Activated CD4-positive, alpha-beta T cell treated with anti-CD3 and anti-CD28 coated beads, Interleukin-2, amount 50 U/mL, for 1 hour (primary cell): ENCODE results near the gene PIAS4.

Experiments
- DNase-seq: peaks from one replicate; pipeline ENCODE4 v3.0.0-alpha.2; 2020

Gene PIAS4

DNA sequence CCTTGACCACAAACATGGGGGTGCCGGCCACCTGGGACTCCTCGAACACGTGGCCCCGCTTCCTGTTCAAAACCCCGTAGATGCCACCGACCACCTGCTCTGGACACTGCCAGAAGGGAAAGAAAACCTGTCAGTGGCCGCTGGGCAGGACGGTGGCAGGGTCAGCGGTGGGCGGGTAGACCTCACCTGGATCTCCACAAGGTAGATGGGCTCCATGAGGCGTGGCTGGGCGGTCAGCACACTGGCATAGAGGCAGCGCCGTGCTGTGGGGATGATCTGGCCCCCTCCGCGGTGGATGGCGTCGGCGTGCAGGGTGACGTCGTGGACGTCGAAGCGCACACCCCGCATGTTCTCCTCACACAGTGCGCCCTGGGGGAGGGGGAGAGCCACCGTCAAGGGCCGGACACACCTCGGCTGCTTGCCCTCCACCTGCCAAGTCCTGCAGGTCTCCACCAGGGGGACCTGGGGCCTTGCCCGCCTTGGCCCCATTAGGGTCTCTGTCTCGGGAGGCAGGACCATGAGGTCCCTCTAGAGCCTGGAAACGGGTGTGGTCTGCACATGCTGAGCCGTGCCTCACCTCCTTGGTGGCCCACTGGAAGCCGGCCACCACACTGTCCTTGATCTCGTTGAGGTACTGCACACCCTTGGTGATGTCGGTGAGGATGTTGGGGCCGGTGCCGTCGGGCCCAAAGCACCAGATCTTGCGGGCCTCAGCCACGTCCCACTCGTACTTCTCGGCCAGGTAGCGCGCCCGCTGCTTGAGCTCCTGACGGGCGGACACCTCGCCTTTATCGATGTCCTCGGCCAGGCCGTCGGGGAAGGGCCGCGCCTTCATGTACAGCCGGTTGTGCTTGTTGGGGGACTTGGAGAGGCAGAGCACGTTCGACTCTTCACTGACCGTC, 30.0 kb upstream of the PIAS4 start:
- no peak for DNase-seq

DNA sequence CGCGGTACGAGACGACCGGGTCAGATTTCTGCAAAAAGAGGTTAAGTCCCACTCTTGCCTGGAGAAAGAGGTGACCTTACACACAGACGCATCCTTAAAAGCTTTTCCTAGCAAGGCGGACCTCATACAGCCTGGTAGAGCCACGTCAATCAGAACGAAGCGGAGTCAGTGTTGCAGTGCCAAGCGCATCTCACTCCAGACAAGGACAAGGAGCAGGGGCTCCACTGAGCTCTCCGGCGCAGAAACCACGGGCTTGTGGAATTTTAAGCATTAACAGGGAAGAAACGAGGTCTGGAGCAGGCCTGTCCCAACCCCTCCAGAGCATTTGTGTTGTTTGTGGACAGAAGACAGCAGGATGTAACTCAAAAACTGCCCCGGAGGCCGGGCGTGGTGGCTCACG, 29.4 kb upstream of the PIAS4 start:
- no peak for DNase-seq

- no peak for DNase-seq
These were observed 28.3 kb upstream of the PIAS4 start for GRCh38 chr19:3979289-3979673.

- no peak for DNase-seq
These were observed 27.7 kb upstream of the PIAS4 start for GRCh38 chr19:3979674-3980352.

DNA sequence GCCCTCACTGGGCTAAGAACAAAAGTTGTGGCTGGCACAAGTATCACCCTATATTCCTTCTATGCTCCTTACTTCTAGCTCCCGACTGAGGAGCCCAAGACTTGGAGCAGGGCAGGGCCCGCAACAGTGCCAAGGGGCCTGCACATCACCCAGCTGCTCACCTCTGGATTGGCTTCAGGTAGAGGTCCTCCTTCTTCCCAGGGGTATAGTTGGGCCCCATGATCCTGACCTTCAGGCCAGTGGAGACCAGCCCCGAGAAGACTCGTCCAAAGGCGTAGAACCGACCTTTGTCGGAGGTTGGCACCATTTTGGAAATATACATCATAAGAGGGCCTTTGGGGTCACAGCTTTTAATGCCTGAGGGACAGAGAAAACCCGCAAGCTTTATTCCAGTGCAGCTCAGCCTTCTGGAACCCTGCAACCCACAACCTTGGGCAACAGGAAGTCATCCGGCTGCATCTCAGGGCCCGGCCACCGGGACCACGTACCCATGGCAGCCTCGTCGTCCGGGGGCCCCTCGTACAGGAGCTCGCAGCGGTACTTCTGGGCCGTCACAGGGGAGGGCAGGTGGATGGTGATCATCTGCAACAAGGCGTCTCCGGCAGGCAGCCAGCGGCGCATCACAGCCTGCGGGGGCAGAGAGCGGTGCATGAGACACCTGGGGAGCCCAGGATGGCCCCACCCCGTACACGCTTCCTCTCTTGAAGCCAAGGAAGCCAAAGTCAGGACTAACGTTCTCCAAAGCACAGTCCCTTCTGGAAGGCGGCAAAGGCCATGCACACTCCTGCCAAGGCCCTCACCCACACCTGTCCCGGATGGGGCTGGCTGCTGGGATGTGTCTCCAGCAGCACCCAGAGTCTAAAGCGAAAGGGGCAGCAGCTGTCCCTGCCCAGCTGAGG, 26.9 kb upstream of the PIAS4 start:
- DNase-seq: no peak

GRCh38 chr19:3981373-3981735, 26.2 kb upstream of the PIAS4 start:
- no peak for DNase-seq

DNA sequence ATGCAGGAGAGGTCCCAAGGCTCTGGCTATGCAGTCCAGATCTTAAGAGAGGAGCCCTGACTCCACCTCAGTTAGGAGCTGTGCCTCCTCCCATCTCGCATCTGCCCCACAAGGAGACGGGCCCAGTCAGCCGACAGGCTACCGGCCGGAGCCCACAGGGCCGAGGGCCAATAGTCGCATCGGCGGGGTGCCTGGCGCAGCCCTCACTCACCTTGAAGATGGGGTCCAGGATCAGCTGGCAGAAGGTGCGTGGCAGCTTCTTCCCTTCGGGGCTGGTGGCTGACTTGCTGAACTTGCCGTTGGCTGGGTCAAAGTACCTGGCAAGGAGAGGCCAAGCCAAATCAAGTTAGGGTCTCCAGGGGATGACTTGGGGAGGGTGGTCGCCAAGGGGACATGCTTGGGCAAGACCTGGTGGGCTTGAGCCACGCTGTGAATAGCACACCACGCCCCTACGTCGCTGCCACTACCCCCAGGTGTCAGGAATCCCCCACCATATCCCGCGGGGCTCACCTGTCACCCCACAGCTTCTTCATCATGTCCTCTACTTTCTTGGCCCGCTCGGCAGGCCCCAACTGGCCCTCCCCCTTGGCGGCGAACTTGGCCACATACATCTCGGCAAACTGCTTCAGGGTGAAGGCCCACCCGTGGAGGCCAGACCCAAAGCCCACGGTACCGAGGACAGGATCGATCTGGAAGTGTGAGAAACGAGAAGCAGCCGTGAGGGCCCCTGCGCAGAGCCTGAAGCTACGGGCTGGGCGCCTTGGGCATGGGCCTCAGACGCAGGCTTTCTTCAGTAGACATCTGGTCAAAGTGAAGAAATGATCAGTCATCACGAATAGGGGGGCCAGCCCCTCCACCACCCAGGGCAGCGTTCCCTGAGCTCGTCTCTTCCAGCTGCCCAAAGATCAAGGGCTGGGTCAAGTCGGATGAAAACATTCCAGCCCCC, 25.5 kb upstream of the PIAS4 start:
- DNase-seq: no peak

- no peak for DNase-seq
These were observed 24.6 kb upstream of the PIAS4 start for GRCh38 chr19:3982701-3983541.

DNA sequence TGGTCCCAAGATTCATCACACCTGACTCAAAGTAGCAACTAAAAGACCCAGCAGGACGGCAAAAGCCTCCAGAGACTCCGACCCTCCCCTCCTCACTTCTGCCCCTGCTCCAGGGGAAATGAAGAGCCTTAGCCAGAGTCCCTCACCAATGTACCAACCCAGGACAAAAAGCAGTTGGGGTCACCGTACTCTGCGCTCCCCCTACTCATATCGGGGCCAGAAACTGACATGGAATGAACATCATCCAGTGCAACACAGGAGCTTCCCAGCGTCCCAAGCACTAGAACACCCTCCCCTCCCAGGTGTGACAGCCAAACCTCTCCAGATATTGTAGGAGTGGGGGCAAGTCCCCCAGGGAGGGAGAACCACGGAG, 24.0 kb upstream of the PIAS4 start:
- DNase-seq: no peak

DNA sequence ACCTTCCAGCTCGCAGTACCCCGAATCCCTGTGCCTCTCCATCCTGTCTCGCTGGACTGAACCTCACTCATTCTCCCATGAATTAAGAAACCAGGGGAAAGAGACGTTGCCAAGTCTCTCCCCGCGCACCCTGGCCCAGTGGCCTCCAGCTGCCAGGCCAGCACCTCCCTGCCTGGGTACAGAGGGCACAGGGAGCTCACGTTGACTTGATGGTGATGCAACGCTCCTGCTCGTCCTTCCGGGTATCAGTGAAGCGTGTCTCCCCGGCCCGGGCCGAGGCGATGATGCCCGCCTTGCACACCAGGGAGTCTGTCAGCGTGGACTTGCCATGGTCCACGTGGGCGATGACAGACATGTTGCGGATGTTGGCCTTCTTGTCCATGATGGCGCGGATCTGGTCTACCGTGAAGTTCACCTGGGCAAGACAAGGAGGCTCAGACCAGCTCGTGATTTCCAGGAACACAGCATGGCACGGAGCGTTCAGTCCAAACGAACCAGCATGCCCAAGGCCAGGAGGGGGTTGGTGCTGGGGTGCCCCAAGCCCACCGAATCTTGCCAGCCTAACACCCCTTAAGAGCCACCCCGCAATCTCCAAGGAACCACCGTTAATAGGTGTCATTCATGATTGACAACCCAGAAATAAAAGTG, 23.5 kb upstream of the PIAS4 start:
- DNase-seq: no peak

DNA sequence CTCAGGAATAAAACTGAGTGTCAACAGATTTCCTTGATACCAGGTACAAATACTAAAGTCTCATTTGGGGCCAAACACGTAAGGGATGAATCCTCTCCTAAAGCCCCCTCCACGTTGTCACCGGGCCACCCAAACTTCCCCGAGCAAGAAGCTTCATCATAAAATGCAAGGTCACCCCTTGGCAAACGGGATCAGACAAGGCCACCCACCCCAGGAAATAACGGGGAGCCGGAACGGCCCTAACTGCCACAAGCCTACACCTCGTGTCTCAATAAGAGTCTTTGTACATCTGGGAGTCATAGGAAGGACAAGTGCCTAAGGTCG, 23.0 kb upstream of the PIAS4 start:
- no peak for DNase-seq

DNA sequence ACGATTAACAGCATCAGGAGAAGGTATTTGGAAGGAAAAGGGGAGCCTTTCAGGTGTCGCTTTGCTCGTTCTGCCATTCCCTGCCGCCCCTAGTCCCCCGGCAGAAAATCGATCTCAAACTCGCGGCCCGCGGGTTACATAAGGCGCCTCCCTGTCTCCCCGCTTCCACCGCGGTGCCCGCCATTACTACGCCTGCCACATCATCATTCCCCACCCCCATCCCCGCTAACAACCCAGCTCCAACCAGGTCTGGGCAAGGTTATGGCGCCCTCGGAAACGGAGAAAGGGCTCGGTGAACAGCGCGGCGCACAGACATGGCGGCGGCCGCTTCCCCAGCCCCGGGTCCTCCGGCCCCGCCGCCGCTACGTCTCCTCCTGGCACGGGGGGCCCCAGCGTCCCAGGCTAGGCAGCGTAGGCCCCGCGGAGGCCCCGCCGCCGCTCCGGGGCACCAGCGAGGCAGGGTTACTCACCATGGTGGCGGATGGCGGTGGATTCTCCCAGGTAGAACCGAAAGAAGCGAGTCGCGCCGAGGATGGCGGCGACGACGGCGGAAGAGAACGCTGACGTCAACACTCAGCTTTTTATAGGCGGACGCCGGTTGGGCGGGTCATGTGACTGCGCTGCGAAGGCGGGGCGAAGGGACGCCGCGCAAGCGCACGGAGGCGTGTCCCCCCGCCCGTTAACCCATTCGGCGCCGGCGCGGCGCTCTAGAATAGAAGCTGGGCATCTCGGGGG, 22.5 kb upstream of the PIAS4 start, which contains the start of gene EEF2:
Gene EEF2 (minus strand): TSS at position 556 of the 735 bp plus-strand sequence. CDS start 83 bp downstream, at position 473.
- peak; percentile 91 for DNase-seq

GRCh38 chr19:3985643-3986259, 21.8 kb upstream of the PIAS4 start:
- DNase-seq: no peak

DNA sequence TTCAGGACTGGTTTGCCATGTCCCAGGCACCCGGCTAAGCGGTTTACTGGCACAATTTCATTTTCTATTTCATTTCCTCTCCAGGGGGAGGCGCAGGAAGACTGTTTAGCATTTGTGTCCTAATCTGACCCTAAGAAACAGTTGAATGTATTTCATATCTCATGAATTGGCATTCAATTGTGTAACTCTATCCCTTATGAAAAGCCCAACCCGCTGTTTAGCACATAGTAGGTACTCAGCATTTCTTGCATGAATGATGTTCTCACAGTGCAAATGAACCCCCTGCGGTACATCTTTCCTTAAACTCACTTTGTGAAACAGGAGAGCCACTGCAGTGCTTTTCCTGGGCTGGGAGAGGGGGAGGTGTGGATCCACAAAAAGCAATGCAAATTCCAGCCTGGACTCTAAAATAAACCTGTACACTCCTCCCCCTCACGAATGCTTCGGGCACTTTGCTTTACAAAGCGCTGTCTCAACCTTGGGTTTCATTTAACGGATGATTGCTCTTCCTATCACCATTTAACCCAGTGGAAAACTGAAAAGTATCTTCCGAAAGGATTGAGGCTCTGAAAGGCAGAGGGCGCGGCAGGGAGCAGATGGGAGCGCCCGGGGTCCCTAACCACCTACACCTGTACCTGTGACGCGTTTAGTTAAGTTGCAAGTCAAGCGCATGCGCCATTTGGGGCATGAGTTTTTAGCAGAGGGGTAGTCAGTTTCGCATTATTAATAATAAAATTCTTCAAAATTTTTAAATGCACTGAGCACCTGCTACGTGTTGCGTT, 21.1 kb upstream of the PIAS4 start:
- DNase-seq: peak; percentile 53

DNA sequence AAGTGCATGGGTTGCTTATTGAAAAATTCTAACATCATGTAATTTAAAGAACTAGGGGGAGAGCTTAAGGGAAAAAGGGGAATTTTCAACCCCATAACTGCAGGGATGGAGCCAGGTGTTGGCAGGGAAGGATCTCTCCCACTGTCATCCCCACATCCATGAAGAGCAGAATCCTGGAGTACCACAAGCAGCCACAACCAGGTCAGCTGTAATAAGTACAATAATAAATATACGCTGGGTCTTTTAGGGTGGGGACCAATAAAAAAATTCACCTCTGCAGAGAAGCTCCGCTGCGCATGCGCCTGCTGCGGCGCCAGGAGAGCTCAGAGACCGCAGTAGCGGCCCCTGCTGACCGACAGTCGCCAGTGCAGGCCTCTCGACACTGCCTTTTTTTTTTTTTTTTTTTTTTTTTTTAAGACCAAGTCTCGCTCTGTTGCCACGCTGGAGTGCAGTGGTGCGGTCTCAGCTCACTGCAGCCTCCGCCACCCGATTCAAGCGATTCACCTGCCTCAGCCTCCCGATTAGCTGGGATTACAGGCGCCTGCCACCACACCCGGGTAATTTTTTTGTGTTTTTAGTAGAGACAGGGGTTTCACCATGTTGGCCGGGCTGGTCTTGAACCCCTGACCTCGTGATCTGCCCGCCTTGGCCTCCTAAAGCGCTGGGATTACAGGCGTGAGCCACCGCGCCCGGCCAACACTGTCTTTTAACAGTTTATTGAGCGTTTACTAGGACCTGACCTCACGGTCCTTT, 19.7 kb upstream of the PIAS4 start:
- peak; percentile 89 for DNase-seq

- no peak for DNase-seq
These were observed 16.8 kb upstream of the PIAS4 start for GRCh38 chr19:3990815-3991117.

DNA sequence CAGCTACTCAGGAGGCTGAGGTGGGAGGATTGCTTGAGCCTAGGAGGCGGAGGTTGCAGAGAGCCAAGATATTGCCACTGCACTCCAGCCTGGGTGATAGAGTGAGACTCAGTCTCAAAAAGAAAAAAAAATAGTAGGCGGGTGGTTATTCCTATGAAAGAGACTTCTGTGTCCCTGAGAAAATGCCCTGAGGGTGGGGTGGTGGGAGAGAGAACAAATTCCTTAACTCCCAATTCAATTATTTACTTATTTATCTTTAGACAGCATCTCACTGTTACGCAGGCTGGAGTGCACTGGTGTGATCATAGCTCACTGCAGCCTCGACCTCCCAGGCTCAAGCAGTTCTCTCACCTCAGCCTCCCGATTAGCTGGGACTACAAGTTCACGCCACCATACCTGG, 11.9 kb upstream of the PIAS4 start:
- no peak for DNase-seq
